T47D (cell line): ENCODE results near the gene CEP112.
"Not testable (repeated sequence)": the region's sequence is repeated elsewhere in the genome, so short reads cannot be mapped to it uniquely, and the experiment has no call there.

ENCODE experiments used
- DNase-seq, 2 experiments: peaks; one replicate each; pipeline versions ENCODE4 v3.0.0 to v3.0.0-alpha.2; 2011 to 2012; ENCODE audit warnings: low read depth in 1 of 2, low spot score in 1 of 2
- JUND ChIP-seq: IDR thresholded peaks from 2 replicates; pipeline ENCODE4 v1.6.1; 2012; ENCODE audit warnings: low read depth
- in situ Hi-C: cut with HindIII; loops from 2 replicates; pipeline ENCODE4 v1.10.0; 2016; ENCODE audit warnings: low sequenced_read_pairs, low pct_unique_long_range_greater_than_20kb

The CEP112 gene

GRCh38 chr17:65787503-65787902 lies 404.4 kb downstream of the CEP112 start:
- in situ Hi-C loops, result no loop called here
- TF ChIP-seq JUND, result no peak
- DNase-seq, result no peak

GRCh38 chr17:65786479-65786878 lies 405.5 kb downstream of the CEP112 start:
- TF ChIP-seq JUND, result no peak
- in situ Hi-C loops, result no loop called here
- DNase-seq, result no peak

GRCh38 chr17:65785109-65785508 lies 406.8 kb downstream of the CEP112 start:
- peak; percentile 76; the same call in 1 of the 2 replicates for TF ChIP-seq JUND
- in situ Hi-C loops, result no loop called here
- DNase-seq, result peak in 1 of 2 experiments; percentile 67

- DNase-seq, result peak in 1 of 2 experiments; percentile 23
- in situ Hi-C loops, result no loop called here
- TF ChIP-seq JUND, result no peak
Observed at GRCh38 chr17:65783845-65784334, 408.0 kb downstream of the CEP112 start.

GRCh38 chr17:65782104-65782706 lies 409.7 kb downstream of the CEP112 start:
- in situ Hi-C loops, DNase-seq: not testable (repeated sequence)

GRCh38 chr17:65780111-65780510 lies 411.8 kb downstream of the CEP112 start:
- in situ Hi-C loops, result no loop called here
- DNase-seq, result no peak
- no peak for TF ChIP-seq JUND

GRCh38 chr17:65776890-65777289 lies 415.0 kb downstream of the CEP112 start:
- peak in 1 of 2 experiments; percentile 7 for DNase-seq
- TF ChIP-seq JUND, result no peak
- in situ Hi-C loops, result no loop called here

GRCh38 chr17:65774787-65775186 lies 417.1 kb downstream of the CEP112 start:
- no peak for TF ChIP-seq JUND
- no peak for DNase-seq

GRCh38 chr17:65772989-65773388 lies 418.9 kb downstream of the CEP112 start:
- no peak for DNase-seq
- in situ Hi-C loops, result no loop called here
- no peak for TF ChIP-seq JUND

More at GRCh38 chr17:65774787-65775186, 417.1 kb downstream of the CEP112 start:
- in situ Hi-C loops, result no loop called here

- DNase-seq, result no peak
- no peak for TF ChIP-seq JUND
- in situ Hi-C loops, result no loop called here
Observed at GRCh38 chr17:65771704-65772103, 420.2 kb downstream of the CEP112 start.

GRCh38 chr17:65763786-65764185 lies 428.1 kb downstream of the CEP112 start:
- no peak for DNase-seq
- TF ChIP-seq JUND, result no peak
- in situ Hi-C loops, result no loop called here

GRCh38 chr17:65762973-65763372 lies 429.0 kb downstream of the CEP112 start:
- in situ Hi-C loops, result no loop called here
- no peak for TF ChIP-seq JUND
- no peak for DNase-seq

- in situ Hi-C loops, result no loop called here
- no peak for TF ChIP-seq JUND
- DNase-seq, result no peak
Observed at GRCh38 chr17:65759532-65759931, 432.4 kb downstream of the CEP112 start.

GRCh38 chr17:65756760-65757159 lies 435.2 kb downstream of the CEP112 start:
- DNase-seq, result no peak
- in situ Hi-C loops, result no loop called here
- no peak for TF ChIP-seq JUND
